Measurements from ENCODE around the gene HPCAL1.

DNA sequence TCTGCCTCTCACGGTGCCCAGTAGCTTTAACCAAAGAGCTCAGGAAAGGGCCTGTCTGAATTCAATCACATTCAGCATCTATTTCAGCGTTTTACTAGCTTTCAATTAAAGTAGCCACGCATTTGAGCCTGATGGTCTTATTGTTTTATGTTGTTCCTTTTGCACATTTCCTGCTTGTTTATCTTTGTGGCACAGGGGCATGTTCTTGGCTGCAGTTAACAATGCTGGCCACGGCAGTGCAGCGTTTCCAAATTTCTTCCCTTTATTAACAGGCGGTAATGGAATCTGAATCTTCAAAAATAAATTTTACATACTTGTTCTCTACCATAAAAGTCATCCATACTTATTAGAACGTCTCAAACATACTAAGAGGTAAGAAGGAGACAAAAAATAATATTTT, 46.2 kb downstream of the HPCAL1 start:
- TF ChIP-seq EZH2phosphoT487 (IDR thresholded peaks at IDR 0.05; ENCODE audit: insufficient read depth, low read depth) (no peak), EZH2 (IDR thresholded peaks at IDR 0.05; ENCODE audit: insufficient read depth, poor library complexity, severe bottlenecking) (no peak)
